GM19099 (cell line): ENCODE results near the gene RIMS3.

Experiments
- POLR2A ChIP-seq: IDR thresholded peaks from 3 replicates; pipeline ENCODE4 v1.6.1; 2011; ENCODE audit warnings: low read depth; ENCODE audit not compliant: insufficient read length; ENCODE audit errors: extremely low read depth

RIMS3 gene

DNA sequence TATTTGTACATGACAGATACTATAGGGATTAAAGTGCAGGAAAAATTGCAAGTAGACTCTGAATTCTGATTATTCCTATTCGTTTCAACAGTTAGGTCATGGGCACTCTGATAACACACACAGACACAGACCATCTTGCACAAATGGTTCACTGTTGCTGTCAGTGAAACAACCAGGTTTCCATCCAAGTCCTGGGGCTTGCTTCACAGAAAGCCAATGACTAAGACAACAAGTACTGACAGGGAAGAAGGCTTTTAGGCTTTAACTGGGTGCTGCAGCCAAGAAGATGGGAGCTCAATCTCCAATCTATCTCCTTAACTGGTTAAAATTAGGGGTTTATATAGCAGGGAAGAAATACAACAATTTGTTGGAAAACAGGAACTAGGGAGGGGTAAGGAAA is 57.6 kb downstream of the RIMS3 start:
- TF ChIP-seq POLR2A: no peak

DNA sequence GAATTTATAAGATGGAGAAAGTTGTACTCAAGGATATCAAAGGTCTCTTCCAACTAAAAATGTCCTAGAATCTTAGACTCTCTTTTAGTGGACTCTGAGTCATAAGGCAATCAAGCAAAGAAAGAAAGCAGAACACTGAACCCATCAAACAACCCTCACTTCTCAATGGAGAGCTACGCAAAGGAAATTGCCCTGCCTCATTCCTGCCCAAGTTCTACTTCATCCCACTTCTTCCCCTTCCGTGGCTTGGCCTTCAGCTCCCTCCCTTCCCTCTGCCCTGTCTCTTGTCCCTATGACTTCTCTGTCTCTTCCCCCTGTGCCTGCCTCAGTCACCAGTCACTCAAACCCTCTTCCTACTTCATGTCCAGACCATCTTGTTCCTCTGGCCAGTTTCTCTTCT is 58.5 kb downstream of the RIMS3 start:
- TF ChIP-seq POLR2A: no peak

DNA sequence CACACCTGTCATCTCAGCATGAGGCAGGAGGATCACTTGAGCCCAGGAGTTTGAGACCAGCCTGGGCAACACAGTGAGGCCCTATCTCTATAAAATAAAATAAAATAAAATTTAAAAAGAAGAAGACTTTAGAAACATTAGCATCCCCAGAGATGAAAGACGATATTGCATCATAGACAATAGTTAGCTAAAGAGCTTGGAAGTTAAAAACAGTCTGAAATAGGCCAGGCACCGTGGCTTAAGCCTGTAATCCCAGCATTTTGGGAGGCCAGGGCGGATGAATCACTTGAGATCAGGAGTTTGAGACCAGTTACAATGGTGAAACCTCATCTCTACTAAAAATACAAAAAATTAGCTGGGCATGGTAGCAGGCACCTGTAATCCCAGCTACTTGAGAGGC is 59.3 kb downstream of the RIMS3 start:
- TF ChIP-seq POLR2A: no peak

DNA sequence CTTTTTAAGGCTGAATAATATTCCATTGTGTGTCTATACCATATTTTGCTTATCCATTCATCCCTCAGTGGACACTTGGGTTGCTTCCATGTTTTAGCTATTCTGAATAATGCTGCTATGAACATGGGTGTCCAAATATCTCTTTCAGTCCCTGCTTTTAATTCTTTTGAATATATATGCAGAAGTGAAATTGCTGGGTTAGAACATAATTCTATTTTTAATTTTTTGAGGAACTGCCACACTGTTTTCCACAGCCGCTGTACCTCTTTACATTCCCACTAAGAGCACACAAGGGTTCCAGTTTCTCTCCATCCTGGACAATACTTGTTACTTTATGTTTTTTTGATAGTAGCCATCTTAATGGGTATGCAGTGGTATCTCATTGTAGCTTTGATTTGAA is 65.6 kb downstream of the RIMS3 start:
- TF ChIP-seq POLR2A: no peak

DNA sequence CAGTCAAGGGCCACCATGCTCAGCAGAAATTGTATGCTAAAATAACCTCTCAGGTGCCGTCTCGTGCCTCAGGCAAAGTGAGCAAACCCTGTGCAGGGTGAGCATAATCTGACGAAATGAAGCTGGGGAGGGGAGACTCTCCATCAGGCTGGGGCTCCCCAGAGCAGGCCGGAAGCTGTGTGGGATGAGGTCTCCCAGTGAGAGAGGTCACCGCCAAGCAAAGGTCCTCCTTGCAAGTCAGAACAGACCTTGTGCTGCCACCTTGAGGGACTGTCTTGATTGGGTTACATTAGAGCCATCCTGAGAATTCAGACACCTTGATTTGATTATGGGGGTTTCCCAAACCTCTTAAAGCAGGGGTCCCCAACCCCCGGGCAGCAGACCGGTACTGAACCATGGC is 69.9 kb downstream of the RIMS3 start:
- TF ChIP-seq POLR2A: no peak

DNA sequence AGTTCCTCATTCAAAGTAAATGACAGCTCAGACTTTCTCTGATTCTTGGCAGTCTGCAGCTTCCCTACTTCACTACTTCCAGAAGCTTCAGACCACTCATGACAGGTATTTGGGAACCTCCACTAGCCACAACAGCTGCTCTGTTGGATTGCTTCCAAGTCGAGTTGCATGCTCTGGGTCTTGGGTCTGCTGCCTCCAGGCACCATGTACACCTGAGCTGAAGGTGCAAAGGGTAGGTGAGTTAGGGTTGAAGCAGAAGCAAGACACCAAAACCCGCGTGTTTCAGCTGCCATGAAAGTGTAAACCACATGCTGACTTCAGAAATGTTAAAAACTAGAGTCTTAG is 71.3 kb downstream of the RIMS3 start:
- TF ChIP-seq POLR2A: no peak

DNA sequence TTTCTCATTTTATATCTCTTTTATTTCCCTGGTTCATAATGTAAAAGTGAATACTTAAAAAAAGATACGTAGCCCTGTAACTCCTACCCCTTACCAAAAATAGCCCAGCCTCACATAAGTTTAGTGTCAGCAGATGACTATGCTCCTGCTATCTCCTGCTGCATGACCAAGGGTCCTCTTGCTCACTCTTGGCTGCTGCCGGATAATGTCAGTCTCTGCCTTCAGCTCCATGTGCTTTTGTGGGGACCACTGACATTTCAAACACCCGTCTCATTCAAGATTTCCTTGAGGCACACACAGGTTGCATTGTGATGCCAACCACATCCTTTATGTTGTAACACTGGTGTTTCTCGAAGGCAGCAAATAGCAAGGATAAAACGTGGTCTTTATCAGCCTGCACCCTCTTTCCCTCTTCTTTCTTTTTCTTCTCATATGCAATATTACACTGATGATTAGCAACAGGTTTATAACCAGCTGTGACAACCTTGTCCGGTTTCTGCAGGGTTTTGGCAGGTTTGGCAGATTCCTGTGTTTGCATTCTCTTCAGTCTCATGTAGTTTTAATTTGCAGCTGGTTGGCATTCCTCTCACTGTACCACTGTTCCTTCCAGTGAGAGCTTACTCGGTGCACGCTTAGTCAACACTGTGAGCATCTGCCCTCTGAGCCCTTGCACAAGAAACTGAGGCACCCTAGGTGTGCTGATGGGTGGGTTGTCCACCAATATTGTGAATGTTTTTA is 71.9 kb downstream of the RIMS3 start:
- no peak for TF ChIP-seq POLR2A

DNA sequence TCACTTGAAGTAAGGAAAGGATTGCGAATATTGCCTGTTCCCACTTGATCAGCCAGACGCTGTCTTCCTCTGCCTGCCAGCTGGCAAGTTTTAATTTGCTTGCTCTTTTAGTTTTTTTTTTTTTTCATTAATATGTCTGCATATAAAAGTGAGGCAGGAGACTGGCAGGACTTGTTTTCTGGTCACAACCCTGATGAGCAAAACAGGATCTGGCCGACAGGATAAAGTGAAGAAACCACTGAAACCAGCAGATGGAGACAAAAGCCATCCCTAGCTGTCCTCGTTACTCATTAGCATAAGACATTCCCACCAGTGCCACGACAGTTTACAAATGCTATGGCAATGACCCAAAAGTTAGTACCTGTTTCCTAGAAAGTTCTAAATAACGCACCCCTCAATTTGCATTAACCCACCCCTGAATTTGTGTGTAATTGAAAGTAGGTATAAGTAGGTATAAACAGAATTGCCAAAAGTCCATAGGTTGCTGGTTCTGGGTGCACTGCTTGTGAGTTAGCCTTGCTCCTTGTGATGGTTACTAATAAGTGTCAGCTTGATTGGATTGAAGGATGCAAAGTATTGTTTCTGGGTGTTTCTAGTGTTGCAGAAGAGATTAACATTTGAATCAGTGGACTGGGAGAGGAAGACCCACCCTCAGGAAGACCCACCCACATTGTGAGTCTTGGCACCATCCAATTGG is 73.2 kb downstream of the RIMS3 start:
- TF ChIP-seq POLR2A: no peak

DNA sequence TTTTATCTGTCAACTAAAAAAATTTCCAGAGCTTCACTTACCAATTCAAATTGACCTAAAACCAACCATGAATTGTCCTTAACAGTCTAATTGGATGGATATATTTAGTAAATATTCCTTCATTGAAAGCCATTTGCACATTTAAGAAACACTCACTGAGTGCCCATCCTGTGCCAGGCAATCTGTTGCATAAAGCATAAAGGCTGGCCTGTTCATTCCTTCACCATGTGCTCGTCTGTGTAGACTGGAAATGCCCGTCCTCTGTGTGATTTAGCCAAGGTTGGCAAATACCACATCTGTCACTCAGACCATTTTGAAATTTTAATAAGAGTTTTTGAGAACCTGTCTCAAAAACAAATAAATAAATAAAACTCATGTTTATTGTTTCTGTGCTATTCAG is 76.9 kb downstream of the RIMS3 start:
- no peak for TF ChIP-seq POLR2A

DNA sequence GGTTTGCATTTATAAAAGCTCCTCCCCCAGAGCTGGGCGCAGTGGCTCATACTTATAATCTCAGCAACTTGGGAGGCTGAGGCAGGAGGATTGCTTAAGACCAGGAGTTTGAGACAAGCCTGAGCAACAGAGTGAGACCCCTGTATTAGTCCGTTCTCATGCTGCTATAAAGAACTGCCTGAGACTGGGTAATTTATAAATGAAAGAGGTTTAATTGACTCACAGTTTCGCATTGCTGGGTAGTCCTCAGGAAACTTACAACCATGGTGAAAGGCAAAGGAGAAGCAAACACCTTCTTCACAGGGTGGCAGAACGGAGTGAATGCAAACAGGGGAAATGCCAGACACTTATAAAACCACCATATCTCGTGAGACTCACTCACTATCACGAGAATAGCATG is 81.5 kb downstream of the RIMS3 start:
- TF ChIP-seq POLR2A: no peak

DNA sequence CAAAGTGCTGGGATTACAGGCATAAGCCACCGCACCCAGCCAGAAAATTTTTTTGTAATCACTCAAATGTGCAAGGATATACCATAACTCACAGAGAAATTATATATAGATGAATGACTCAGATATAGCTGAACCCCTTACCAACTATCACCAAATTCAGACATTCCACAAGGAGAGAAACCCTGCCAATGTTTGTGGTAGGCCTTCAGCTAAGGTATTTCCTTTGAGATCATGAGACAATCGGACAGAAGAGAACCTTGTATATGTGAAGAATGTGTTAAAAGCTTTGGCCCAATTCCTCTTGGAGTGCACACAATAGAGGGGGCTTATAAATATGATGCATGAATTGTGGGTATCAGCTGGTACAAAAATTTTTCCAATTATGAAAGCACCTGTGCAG is 83.4 kb downstream of the RIMS3 start:
- no peak for TF ChIP-seq POLR2A

DNA sequence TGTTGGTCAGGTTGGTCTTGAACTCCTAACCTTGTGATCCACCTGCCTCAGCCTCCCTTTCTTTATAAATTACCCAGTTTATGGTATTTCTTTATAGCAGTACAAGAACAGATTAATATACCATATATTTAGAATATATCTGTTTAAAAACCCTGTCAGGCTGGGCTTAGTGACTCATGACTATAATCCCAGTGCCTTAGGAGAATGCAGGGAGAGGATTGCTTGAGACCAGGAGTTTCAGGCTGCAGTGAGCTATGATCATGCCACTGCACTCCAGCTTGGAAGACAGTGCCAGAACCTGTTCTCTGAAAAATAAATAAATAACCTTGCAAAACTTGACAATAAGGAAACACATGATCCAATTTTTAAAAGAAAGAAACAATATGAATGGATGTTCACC is 90.1 kb downstream of the RIMS3 start:
- no peak for TF ChIP-seq POLR2A
